ENCODE results near the gene MUCL3.
"Not testable (repeated sequence)": the region's sequence is repeated elsewhere in the genome, so short reads cannot be mapped to it uniquely, and the experiment has no call there.

MUCL3 gene

GRCh38 chr6:30997301-30997700 is 56.5 kb downstream of the MUCL3 start:
- WGBS (ENCODE audit: insufficient coverage, insufficient read length): no CpG with 5 or more reads among the region's 2 CpGs
- Histone ChIP-seq H3K36me3 (ENCODE audit: control insufficient read depth, insufficient read depth, low read length) (no peaks in the 10 kb centered on the region), H3K27me3 (ENCODE audit: control insufficient read depth, insufficient read depth, low read length) (no peaks in the 10 kb centered on the region), H3K9me3 (ENCODE audit: control insufficient read depth, insufficient read depth, low read length) (no peaks in the 10 kb centered on the region), H3K4me3 (ENCODE audit: low read length) (no peak overlapping the region), H3K27ac (ENCODE audit: low read length) (no peak overlapping the region), H3K4me1 (ENCODE audit: control insufficient read depth, insufficient read depth, low read length) (no peaks in the 10 kb centered on the region)
- DNase-seq (ENCODE audit: low read depth, low spot score): no peak

- H3K9me3 ChIP-seq (ENCODE audit: control insufficient read depth, insufficient read depth, low read length): no peaks in the 10 kb centered on the region
- H3K27ac ChIP-seq (ENCODE audit: low read length): no peak overlapping the region
- H3K4me1 ChIP-seq (ENCODE audit: control insufficient read depth, insufficient read depth, low read length): no peaks in the 10 kb centered on the region
- H3K36me3 ChIP-seq (ENCODE audit: control insufficient read depth, insufficient read depth, low read length): no peaks in the 10 kb centered on the region
- no peak overlapping the region for H3K4me3 ChIP-seq (ENCODE audit: low read length)
- no CpG with 5 or more reads among the region's 5 CpGs for WGBS (ENCODE audit: insufficient coverage, insufficient read length)
- H3K27me3 ChIP-seq (ENCODE audit: control insufficient read depth, insufficient read depth, low read length): no peaks in the 10 kb centered on the region
- no peak for DNase-seq (ENCODE audit: low read depth, low spot score)
Measured at GRCh38 chr6:30998785-30999184, 58.0 kb downstream of the MUCL3 start.

GRCh38 chr6:31000067-31000860 is 59.5 kb downstream of the MUCL3 start:
- not testable (repeated sequence) for H3K4me3 ChIP-seq (ENCODE audit: low read length); H3K9me3 ChIP-seq (ENCODE audit: control insufficient read depth, insufficient read depth, low read length); H3K36me3 ChIP-seq (ENCODE audit: control insufficient read depth, insufficient read depth, low read length); H3K27ac ChIP-seq (ENCODE audit: low read length); H3K27me3 ChIP-seq (ENCODE audit: control insufficient read depth, insufficient read depth, low read length); DNase-seq (ENCODE audit: low read depth, low spot score); H3K4me1 ChIP-seq (ENCODE audit: control insufficient read depth, insufficient read depth, low read length)
- no CpG with 5 or more reads among the region's 39 CpGs for WGBS (ENCODE audit: insufficient coverage, insufficient read length)

- no CpG with 5 or more reads among the region's 13 CpGs for WGBS (ENCODE audit: insufficient coverage, insufficient read length)
Measured at GRCh38 chr6:31001281-31001888, 60.6 kb downstream of the MUCL3 start.

GRCh38 chr6:31002471-31002870 is 61.7 kb downstream of the MUCL3 start:
- H3K27me3 ChIP-seq (ENCODE audit: control insufficient read depth, insufficient read depth, low read length): no peaks in the 10 kb centered on the region
- WGBS (ENCODE audit: insufficient coverage, insufficient read length): no CpG with 5 or more reads among the region's 2 CpGs
- no peak for DNase-seq (ENCODE audit: low read depth, low spot score)
- no peak overlapping the region for H3K4me3 ChIP-seq (ENCODE audit: low read length)
- H3K27ac ChIP-seq (ENCODE audit: low read length): no peak overlapping the region
- H3K36me3 ChIP-seq (ENCODE audit: control insufficient read depth, insufficient read depth, low read length): no peaks in the 10 kb centered on the region
- no peaks in the 10 kb centered on the region for H3K4me1 ChIP-seq (ENCODE audit: control insufficient read depth, insufficient read depth, low read length)
- H3K9me3 ChIP-seq (ENCODE audit: control insufficient read depth, insufficient read depth, low read length): no peaks in the 10 kb centered on the region

More at GRCh38 chr6:31001281-31001888, 60.6 kb downstream of the MUCL3 start:
- DNase-seq (ENCODE audit: low read depth, low spot score): no peak
- no peaks in the 10 kb centered on the region for H3K27me3 ChIP-seq (ENCODE audit: control insufficient read depth, insufficient read depth, low read length)
- no peaks in the 10 kb centered on the region for H3K36me3 ChIP-seq (ENCODE audit: control insufficient read depth, insufficient read depth, low read length)
- H3K4me1 ChIP-seq (ENCODE audit: control insufficient read depth, insufficient read depth, low read length): no peaks in the 10 kb centered on the region
- no peak overlapping the region for H3K4me3 ChIP-seq (ENCODE audit: low read length)
- H3K27ac ChIP-seq (ENCODE audit: low read length): no peak overlapping the region
- no peaks in the 10 kb centered on the region for H3K9me3 ChIP-seq (ENCODE audit: control insufficient read depth, insufficient read depth, low read length)

All from iPS DF 6.9 (cell line).